Measurements from ENCODE around the gene CNBD2. TPM values are rescaled to one million over a fixed set of nuclear protein-coding genes. Genes with fewer than 3 reads are reported as not detected.
"Not testable (repeated sequence)": the region's sequence is repeated elsewhere in the genome, so short reads cannot be mapped to it uniquely, and the experiment has no call there.

CNBD2 gene
- total RNA-seq, 1 donor from 2014 or later = 2.7 TPM

GRCh38 chr20:36043892-36044515, 75.6 kb downstream of the CNBD2 start:
- Histone ChIP-seq H3K4me3 (no peak overlapping the region), H3K27me3 (no peaks in the 10 kb centered on the region), H3K27ac (no peak overlapping the region), H3K36me3 (peaks cover 0 to 8% of the 10 kb centered on the region in 2 donors), H3K4me1 (peaks cover 28% of the 10 kb centered on the region), H3K9me3 (no peaks in the 10 kb centered on the region)
- intact Hi-C loops (cut with DNase I) = no loop called here
- no peak for DNase-seq (ENCODE audit: extremely low spot score in 2 of 2)
- no peak for TF ChIP-seq POLR2A (IDR thresholded peaks at IDR 0.05)
- no peak for TF ChIP-seq CTCF (IDR thresholded peaks at IDR 0.05)
- no peak for TF ChIP-seq POLR2AphosphoS5 (IDR thresholded peaks at IDR 0.05; ENCODE audit: insufficient read depth in 1 of 2, low read depth in 1 of 2)

- no peaks in the 10 kb centered on the region for H3K9me3 ChIP-seq
- peaks cover 28% of the 10 kb centered on the region for H3K4me1 ChIP-seq
- intact Hi-C loops (cut with DNase I) = no loop called here
Observed at GRCh38 chr20:36045373-36045714, 77.0 kb downstream of the CNBD2 start.

GRCh38 chr20:36046073-36046798, 77.8 kb downstream of the CNBD2 start:
- H3K9me3 ChIP-seq; H3K36me3 ChIP-seq; intact Hi-C loops (cut with DNase I); H3K27ac ChIP-seq; H3K27me3 ChIP-seq; H3K4me3 ChIP-seq; DNase-seq (ENCODE audit: extremely low spot score in 2 of 2): not testable (repeated sequence)
- peaks cover 30% of the 10 kb centered on the region for H3K4me1 ChIP-seq

More at GRCh38 chr20:36045373-36045714, 77.0 kb downstream of the CNBD2 start:
- Histone ChIP-seq H3K27me3 (no peaks in the 10 kb centered on the region), H3K4me3 (no peak overlapping the region), H3K36me3 (peaks cover 0 to 8% of the 10 kb centered on the region in 2 donors), H3K27ac (no peak overlapping the region)
- no peak for TF ChIP-seq CTCF (IDR thresholded peaks at IDR 0.05)
- TF ChIP-seq POLR2AphosphoS5 (IDR thresholded peaks at IDR 0.05; ENCODE audit: insufficient read depth in 1 of 2, low read depth in 1 of 2) = no peak
- no peak for TF ChIP-seq POLR2A (IDR thresholded peaks at IDR 0.05)
- no peak for DNase-seq (ENCODE audit: extremely low spot score in 2 of 2)

GRCh38 chr20:36049408-36049807, 81.0 kb downstream of the CNBD2 start:
- DNase-seq (ENCODE audit: extremely low spot score in 2 of 2); H3K36me3 ChIP-seq; H3K9me3 ChIP-seq; H3K27me3 ChIP-seq; intact Hi-C loops (cut with DNase I): not testable (repeated sequence)
- Histone ChIP-seq H3K4me3 (peak overlapping the region; percentile 64 to 95), H3K4me1 (peaks cover 33% of the 10 kb centered on the region), H3K27ac (peak overlapping the region; percentile 97)

- DNase-seq (ENCODE audit: extremely low spot score in 2 of 2) = peak in 1 of 2 donors; percentile 90
- peaks cover 33% of the 10 kb centered on the region for H3K4me1 ChIP-seq
- H3K9me3 ChIP-seq = no peaks in the 10 kb centered on the region
- peak overlapping the region; percentile 64 to 95 for H3K4me3 ChIP-seq
- peak overlapping the region; percentile 97 for H3K27ac ChIP-seq
- intact Hi-C loops (cut with DNase I) = no loop called here
- H3K36me3 ChIP-seq = peaks cover 0 to 8% of the 10 kb centered on the region in 2 donors
- H3K27me3 ChIP-seq = no peaks in the 10 kb centered on the region
- TF ChIP-seq CTCF (IDR thresholded peaks at IDR 0.05) = no peak
- peak; percentile 66 to 98 for TF ChIP-seq POLR2AphosphoS5 (IDR thresholded peaks at IDR 0.05; ENCODE audit: insufficient read depth in 1 of 2, low read depth in 1 of 2)
- TF ChIP-seq POLR2A (IDR thresholded peaks at IDR 0.05) = peak in 1 of 2 donors; percentile 89
Observed at GRCh38 chr20:36050436-36051317, 82.3 kb downstream of the CNBD2 start.

Measured in vagina (tissue), 2 donors.